ENCODE data around the gene CASZ1.

Gene CASZ1

DNA sequence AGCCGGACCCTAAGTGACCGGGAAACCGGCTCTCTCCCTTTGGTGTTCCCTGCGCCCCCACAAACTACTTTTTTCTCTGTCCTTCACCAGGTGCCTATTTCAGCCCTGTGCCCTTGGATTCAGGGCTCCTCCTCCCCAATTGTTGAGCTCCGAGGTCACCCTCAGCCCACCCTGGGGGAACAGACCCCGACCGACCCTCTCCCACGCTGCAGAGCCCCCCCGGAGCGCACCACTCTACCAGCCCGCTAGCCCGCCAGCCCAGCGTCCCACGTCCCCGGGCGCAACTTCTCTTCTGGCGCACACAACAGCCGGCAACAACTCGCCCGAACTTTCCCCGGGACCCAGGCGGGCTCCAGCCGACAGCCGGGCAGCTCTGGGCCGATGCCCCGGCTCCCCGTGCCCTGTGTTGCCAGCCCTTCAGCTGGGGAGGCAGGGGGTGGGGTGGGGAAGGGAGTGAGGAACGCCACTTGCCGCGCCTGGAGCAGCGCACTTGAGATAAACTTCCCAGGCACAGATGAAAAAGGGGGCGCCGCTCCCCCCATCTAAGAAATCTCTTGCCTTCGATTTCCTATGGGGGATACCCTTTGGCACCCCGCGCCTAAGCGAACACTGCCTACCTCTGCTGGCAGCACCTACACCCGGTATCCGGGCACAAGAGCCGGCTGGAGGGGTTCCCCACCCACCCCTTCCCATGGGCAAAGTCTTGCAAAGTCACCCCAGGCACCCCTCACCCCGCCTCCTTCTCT, 997 bp downstream of the CASZ1 start:
- FAIRE-seq, result no peak

DNA sequence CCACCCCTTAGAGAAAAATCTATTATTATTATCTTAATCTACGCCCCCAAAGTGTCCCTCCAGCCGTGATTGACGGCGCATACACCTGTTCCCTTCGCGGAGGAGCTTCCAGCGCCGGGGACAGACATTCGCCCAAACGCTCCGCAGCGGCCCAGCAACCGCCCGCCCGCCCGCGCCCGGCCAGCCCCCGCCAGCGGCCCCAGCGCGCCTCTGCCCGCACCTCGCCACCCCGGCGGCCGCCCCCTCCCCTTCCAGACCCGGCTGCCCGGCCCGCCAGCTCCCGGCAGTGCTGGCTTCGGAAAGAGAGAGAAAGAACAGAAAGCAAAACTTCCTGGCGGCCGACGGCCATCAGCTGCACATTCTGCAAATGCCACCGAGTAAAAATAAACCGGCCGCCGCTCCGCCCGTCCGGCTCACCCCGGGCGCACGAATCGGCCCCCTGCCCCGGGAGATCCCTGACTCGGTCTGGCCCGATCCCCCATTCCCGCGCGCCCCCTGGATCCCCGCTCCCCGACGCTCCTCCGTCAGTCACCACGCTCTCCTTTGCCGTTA, 1.6 kb downstream of the CASZ1 start:
- FAIRE-seq, result no peak

DNA sequence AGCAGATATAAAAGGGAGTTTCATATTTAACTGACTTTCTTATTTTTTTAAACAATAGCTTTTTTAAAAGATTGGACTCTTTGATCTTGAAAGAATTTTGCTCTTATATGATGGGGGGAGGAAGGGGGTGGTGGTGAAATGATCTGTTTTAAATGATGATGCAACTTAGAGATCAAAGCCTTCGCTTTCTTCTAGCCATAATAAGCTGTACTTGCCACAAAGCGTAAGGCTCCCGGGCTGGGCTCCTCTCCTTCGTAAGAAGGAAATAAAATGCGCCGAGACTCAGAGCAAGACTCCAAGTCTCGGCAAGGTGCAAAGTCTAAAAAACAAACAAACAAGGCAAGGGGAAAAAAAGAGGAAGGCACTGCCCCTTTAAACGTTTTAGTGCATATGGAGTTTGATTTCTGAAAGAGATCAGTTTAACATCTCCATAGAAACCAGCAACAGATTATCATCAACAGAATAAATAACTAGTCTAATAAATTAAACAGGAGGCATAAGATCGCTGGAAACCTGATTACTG, 3.3 kb downstream of the CASZ1 start:
- FAIRE-seq, result no peak

DNA sequence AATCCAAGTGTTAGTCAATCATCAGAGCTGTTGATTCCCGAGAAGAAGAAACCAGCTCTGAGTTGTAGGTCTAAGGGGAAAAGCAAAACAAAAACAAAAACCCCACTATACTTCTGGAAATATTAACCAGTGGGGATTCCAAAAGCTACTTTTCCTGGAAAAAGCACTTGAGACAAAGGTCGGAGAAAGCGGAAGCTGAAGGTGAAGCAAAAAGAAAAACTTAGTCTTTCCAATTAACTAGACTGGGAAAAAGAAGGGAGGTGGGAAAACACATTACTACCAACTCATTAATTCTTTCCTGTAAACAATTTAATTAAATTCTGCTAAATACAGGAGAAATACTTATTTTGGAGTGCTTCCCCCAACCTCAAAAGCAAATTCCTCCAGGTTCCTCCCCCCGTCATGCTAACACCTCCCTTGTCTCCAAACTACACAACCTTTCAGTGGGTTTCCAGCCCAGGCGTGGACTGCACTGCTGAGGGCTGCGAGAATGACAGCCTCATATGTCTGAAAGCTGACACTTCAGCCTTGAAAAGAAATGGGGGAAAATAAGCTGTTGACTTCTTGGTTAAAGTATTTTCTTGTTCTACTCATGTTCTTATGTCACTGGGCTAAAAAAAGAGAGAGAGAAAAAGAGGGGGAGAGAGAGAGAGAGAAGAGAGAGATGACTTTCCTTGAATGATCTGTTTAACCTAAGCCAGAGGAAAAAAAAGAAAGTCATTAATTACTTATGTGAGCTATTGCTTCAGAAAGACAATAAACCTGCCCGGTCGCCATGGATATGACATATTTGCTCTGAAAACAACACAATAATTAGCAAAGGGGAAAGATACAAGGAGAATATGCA, 5.1 kb downstream of the CASZ1 start:
- no peak for FAIRE-seq

DNA sequence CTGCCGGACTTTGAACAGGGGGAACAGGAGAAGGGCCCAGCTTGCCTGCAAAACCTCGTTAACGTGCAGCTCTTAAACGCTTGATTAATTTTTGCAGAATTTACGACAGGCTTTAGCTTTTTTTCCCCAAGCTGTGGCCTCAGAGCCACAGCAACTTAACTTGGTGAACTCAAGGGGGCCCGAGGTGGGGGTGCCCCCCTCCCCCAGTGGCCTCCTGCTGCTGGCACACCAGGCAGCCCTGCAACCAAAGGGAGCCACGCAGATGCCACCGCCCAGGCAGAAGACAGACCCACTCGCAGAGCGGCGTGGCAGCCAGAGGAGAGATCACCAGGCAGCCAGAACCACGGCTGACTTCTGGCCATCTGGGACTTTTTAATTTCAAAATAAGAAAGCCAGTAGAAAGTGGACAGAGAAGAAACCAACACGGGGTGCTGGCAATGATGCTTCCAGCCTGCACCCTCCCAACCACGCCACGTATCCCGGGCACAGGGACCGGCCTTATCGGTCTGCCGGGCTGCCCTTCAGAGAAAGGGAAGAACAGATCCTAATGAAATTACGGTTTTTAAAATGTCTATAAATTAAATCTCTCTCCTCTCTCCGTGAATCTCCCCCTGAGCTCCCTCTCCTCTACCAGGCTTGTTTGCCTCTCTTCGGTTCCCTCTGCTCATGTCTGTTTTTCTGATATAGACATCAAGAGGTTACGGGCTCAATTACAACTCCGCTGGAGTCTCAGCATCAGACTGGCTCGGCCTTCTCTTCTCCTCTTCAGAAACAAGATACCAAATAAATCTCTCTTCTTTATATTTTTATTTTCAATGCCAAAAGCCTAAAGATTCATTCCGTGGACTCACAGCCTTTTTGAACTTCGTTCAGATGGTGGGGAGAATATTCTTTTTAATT, 6.4 kb downstream of the CASZ1 start:
- FAIRE-seq, result no peak

DNA sequence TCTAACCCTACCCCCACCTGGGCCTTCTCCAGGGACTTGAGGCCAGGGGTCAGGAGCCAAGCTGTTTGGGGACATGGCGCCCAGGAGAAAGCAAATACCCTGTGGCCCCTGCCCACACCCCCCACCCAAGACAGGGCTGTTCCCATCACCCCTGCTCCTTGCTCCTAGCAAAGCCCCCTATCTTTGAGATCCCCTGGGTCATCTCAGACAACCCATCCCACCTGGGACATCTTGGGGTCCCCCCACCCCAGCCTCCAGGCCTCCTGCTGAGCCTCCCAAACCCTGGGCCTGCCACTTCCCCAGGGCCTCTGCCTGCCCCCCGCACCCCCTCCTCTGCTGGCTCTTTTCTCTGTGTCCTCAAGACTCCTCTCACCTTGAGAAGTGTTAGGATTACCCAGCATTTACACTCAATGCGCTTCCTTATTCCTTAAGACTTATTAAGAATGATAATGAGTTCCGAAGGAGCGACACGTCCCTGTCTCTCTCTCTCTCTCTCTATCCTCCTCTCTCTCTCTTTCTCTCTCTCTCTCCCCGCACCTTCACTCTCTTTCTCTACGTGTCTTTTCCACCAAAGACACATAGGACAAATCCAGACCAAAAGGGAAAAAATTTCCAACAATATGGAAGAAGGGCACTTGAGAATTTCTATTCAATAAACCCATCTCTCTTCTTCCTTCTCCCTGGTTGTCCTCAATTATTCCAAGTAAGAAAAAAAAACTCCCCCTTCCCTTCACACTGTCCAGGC, 7.2 kb downstream of the CASZ1 start:
- FAIRE-seq, result no peak

DNA sequence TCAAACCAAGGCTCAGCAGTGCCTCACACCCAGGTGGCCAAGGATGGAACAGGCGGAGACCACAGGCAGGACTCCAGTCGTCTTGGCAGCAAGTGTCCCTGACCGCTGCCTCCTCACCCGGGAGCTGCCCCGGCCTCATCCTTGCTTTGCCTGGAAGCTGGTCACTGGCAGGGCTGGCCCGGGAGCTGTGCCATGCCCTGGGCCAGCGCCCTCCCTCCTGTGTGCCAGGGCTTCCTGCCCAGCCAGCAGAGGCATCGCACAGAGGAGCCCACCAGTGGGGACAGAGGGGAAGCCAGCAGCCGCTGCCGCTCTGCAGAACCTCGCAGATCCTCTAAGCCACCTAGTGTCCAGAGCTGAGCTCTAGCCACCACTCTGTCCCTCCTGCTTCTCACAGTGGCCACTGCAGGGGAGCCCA, 7.8 kb downstream of the CASZ1 start:
- no peak for FAIRE-seq

DNA sequence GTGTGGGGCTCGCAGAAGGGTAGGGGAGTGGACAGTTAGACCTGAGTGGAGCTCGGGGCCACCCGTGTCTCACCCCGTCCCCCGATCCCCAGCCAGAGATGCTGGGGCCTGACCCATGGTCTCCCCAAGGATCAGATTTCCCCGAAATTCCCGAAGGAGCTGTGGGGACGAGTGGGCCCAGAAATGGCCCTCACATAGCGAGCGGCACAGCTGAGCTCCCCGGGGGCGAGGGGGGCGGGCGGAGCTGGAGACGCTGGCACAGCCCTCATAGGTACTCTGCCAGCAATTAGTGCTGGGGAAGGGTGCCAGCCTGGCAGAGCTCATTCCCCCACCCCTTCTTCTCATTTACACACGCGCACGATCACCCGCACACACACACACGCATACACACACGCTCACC, 9.2 kb downstream of the CASZ1 start:
- no peak for FAIRE-seq

DNA sequence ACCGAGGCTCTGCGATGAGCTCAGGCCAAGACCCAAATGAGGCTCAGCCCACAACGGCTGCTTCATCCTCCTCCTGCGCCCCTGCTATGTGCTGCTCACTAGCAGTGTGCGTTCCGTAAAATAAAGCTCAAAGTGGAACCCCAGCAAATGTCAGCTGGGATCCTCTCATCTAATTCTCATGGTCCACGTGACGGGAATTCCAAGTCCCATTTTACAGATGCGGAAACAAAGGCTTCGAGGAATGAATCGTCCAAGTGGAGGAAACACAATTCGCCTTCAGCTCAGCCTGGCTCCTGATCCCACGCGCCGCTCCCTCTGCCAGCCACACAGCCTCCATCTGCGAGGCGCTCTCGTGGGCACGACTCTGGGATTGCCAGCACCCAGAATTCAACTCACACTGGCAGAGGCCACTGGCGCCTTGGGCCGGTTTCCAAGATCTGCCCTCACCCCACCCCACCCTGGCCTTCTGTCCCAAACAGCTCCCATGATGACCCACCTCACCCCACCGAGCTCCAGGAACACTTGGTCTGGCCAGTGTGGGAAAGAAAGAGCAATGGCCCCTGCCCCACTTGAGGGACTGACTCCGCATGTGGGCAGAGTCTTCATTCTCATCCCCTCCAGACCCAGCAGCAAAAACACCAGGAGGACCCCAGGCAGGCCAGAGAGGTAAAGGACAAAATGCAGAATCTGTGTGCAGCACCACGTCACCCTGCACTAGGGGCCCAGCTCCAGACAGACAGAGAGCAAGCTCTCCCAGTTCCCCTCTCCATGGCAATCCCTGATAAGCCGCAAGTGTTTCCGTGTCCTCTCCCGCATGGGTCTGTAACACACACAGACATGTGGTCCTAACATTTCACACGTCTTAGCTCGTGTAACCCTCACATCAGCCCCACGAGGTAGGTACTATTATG, 10.5 kb downstream of the CASZ1 start:
- FAIRE-seq, result no peak

DNA sequence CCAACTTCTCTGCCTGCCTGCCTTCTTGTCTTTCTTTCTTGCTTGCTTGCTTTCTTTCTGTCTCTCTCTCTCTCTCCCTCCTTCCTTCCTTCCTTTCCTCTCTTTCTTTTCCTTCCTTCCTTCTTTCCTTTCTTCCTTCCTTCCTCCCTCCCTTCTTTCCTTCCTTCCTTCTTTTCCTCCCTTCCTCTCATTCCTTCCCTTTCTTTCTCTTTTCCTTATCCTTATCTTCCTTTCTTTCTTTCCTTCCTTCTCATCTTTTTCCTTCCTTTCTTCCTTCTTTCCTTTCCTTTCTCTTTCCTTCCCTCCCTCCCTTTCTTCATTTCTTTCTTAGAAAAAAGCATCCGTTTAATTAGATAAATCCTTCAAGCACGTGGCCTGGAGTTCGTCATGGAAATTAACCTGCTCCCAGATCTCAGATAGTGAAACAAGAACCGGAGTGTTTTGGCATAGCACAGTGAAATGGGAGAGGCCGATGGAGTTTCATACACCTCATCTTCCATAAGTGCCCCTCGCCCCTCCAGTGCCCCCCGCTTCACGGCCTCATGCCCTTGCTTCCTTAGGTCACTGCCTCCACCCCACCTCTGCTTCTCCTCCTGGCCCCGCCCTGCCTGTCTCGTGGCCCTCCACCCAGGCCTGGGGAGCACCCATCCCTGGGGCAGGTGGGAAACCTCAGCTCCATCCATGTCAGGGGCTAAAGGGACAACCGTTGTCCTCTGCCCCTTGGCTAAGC, 11.3 kb downstream of the CASZ1 start:
- no peak for FAIRE-seq

DNA sequence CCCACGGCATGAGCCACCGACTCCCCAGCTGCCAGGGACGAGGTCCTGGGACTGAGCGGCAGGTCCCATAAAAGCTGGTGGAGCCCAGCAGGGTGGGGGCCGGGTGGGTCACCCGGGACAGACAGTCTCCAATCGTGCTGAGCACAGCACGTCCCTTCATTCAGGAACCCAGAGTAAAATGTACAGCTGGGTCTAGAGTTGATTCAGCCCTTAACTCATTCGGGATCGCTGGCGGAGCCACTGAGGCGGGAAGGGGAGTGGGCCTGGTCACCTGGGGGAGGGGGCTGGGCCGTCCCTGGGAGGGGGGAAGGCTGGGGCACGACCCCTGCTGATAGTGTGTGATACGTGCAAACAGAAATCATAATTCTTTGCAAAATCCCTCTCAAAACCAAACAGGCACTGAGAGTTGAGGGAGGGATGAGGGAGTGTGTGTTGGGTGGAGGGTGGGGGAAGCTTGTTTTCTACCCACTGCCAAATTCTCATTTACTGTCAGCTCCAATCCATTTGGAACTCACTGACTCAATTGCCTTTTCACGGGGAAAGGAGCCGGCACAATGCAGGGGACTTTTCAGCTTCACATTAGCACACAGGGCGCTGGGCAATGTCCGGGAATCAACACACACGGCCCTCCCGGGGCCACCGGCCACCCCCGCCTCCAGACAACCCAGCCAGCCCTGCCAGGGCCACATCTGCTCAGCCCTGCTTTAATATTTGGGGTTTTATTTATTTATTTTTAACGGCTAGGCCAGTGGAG, 13.8 kb downstream of the CASZ1 start:
- FAIRE-seq, result no peak

DNA sequence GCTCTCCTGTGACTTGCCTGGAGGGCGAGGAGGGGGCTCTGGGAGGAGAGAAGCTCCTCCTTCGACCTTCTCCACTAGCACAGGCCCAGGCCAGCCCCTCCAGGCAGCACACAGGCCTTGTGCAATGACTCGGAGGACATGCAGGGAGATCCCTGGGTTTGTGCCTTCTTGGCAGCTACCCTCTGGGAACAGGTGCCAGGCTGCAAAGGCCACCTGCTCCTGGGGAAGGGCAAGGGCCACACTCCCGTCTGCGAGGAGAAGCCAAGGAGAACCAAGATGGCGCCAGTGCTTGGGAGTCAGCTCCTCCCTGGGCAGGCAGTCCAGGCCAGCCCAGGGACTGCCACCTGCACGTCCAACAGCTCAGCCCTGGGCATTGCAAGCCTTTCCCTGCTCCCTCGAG, 15.3 kb downstream of the CASZ1 start:
- no peak for FAIRE-seq

DNA sequence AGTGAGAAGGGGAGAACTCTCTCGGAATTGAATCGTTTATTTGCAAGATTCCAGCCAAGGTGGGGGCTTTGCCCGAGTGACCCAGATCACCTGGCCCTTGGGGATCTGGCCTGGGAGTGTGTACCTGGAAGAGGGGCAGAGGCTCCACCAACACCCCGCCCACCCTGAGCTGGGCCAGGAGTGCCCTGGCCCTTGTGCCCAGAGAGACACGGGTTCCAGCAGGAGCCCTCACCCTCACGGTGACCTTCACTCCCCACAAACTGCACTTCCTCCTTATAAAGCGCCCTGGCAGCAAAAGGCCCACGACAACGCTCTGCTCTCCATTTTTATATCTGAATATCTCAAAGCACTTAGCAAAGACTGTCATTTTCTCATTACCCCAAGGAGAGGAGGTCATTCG, 16.6 kb downstream of the CASZ1 start:
- FAIRE-seq, result no peak

DNA sequence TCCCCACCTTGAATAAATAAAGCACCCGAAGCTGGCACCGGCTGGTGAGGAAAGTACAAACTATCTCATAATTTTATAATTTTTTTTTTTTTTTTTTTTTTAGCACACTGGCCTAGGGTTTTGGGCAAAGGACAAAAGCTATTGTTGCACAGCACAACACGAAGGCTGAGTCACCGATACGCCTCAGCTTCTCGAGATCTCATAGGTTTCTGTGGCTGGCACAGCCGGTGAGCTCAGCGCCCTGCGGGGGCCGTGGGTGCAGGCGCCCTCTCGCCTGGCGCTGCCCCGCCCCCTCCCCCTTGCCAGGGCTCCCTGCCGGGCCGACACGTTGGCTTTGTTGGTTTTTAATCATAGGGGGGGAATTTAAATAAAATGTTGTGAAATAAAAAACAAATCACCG, 17.2 kb downstream of the CASZ1 start:
- FAIRE-seq, result no peak

DNA sequence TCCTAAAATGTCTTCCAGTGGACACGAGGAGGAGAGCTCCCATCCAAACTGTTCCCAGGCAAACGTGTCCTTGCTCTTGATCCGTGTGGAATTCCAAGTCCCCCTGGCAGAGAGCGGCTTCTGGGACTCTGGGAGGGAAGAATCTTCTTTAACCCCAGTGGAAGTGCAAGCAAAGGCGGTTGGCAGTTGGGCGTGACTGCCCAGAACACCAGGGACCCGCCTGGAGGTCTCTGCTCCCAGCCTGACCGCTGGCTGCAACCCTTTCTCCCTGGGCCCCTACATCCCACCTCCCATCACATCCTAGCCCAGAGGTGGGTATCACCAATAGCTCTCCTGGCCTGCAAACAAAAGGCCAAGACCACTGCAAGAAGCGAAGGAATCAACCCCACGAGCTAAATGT, 17.8 kb downstream of the CASZ1 start:
- FAIRE-seq, result no peak

DNA sequence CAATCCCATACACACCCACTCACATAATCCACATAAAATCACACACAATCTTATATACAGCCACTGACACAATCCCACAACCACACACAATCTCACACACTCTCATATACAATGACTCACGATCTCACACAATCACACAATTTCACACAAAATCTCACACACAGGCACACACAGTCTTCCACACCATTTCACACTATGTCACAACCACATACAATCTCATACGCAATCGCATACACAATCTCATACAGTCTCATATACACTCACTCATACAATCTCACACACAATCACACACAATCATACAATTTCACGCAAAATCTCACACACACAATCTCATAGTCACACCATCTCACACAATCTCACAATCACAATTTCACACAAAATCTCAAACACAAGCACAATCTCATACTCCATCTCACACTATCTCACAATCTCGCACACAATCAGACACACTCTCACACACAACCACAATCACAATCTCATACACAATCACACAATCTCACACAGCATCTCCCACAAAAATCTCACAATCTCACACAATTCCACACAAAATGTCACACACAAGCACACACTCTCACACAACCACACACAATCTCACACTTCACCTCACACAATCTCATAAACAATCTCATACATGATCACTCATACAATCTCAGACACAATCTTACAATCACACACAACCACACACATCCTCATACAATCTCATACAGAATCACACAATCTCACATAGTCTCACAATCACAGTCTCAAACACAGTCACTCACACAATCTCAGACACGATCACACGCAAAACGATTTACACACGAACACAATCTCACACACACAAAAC, 18.5 kb downstream of the CASZ1 start:
- FAIRE-seq, result no peak

DNA sequence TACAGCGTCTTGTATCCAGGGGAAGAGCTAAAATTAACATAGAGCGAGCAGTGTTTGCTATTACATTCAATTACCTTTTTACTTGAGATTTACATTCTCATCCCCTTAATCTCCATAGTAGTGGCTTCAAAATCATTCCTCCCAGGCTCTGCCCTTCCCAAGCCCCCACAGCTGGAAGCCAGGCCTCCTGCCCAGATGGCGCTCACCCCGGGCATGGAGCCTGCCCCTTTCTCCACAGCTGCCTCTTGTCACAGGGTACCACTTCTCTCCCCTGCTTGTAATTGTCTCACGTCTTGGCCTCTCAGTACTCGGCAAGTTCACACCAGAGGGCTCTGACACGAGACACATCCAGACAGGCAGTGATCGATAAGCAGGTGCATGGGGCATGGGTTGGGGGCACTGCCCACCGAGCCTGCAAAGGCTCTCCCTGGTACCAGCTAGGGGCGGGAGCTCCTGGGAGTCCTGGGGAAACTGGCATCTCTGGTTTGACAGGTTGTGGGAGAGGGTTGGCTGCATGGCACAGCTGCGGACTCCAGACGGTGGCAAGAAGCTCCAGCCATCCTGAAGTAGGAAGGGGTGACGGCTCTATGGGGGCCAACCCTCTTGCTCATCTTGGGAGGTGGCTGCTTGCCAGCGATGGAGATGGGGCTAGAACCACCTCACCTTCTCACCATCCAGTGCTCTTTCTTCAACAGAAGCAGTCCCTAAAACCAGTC, 20.1 kb downstream of the CASZ1 start:
- no peak for FAIRE-seq

DNA sequence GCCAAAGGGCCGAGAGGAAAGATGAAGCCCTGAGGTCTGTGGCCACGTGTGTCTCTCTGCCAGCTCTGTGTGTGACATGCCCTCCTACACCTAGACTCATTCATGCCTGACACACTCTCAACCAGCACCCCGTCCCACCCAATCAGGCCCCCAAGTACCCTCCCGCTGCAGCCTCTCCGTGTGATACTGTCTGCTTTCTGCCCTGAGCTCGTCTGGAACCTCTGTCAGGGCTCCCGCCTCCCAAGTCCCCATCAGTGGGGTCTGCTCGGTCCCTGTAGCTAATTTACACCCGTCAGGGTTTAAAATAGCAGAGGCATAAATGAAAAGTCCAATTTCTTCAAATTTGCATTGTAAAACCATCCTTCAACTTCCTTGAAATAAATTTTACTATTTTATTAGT, 20.7 kb downstream of the CASZ1 start:
- FAIRE-seq, result no peak
